MV-4-11 (cell line): ENCODE results near the gene PFDN4.

ENCODE experiments used
- DNase-seq: peaks from one replicate; lab custom pipeline; 2025; lab: John Stamatoyannopoulos, UW

PFDN4 gene

DNA sequence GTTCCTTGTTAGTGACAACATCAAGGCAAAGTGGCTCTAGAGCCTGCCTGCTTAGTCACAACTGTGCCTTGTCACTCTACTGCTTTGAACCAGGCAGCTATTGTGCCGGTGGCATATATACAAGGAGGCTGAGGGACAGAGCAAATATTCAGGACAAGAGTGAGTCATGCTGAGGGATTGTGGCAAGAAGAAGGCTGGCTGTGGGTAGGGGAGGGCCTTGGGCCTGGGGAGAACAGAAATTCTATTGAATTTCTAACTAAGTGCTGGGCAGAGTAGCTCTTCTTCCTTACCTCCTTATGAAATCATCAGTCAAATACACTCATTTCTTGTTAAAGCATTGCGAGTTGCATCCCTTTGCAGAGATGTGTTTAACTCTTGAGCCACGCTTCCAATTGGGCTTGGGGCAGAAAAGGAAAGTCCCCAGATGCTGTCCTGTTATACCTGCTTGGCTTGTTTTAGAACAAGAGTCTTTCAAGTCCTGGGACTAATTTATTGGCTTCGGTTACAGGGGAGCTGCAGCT is 59.7 kb downstream of the PFDN4 start:
- DNase-seq: peak; percentile 52

DNA sequence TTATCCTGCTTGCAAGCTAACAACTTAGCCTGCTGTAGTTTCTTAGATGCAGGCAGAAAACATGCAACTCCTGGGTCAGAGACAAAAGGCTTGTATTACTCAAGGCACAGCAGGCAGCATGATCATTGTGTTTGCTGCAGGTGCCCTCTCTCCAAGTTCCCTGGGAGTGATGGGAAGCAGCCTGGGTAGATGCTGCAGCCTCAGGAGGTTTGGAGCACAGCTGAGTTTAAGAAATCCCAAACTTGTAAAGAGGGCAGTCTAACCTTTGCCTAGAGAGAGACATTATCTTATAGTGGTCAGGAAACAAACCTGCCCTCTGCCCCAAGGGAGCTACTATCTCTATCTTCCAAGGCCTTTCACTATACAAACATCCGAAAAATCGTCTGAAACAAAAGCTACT is 61.1 kb downstream of the PFDN4 start:
- no peak for DNase-seq
